H9 (cell line): ENCODE measurements around the gene PTBP3. TPM values are rescaled to one million over a fixed set of nuclear protein-coding genes. Genes with fewer than 3 reads are reported as not detected.

Experiments used
- DNase-seq: peaks from one replicate; pipeline ENCODE4 v3.0.0-alpha.2; 2017
- H2AFZ ChIP-seq: one replicate; pipeline ENCODE4 v1.6.1; 2013; ENCODE audit warnings: mild to moderate bottlenecking, low read length, control low read depth, moderate library complexity
- H2AK5ac ChIP-seq: 2 replicates; pipeline ENCODE4 v1.6.1; 2013; ENCODE audit warnings: low read length, control low read depth, mixed read lengths; ENCODE audit not compliant: insufficient read length
- H2BK120ac ChIP-seq: one replicate; pipeline ENCODE4 v1.6.1; 2013; ENCODE audit warnings: low read depth, mild to moderate bottlenecking, low read length, control low read depth, inconsistent platforms; ENCODE audit not compliant: poor library complexity, severe bottlenecking
- H2BK12ac ChIP-seq: 2 replicates; pipeline ENCODE4 v1.6.1; 2013; ENCODE audit warnings: low read length, control low read depth, mixed read lengths, low read depth; ENCODE audit not compliant: insufficient read length
- H2BK15ac ChIP-seq: 2 replicates; pipeline ENCODE4 v1.6.1; 2013; ENCODE audit warnings: low read depth, low read length, control low read depth
- H2BK20ac ChIP-seq: one replicate; pipeline ENCODE4 v1.6.1; 2013; ENCODE audit warnings: low read depth, mild to moderate bottlenecking, low read length, control low read depth, inconsistent platforms; ENCODE audit not compliant: poor library complexity, severe bottlenecking
- H2BK5ac ChIP-seq: 2 replicates; pipeline ENCODE4 v1.6.1; 2013; ENCODE audit warnings: low read length, control low read depth, mixed read lengths; ENCODE audit not compliant: insufficient read length
- H3K14ac ChIP-seq: 2 replicates; pipeline ENCODE4 v1.6.1; 2013; ENCODE audit warnings: low read length, control low read depth; ENCODE audit not compliant: insufficient read depth
- H3K18ac ChIP-seq: 2 replicates; pipeline ENCODE4 v1.6.1; 2013; ENCODE audit warnings: low read depth, mild to moderate bottlenecking, mixed read lengths, low read length, control low read depth; ENCODE audit not compliant: insufficient read length
- H3K23ac ChIP-seq: 2 replicates; pipeline ENCODE4 v1.6.1; 2013; ENCODE audit warnings: low read length, control low read depth, mixed read lengths, low read depth; ENCODE audit not compliant: insufficient read length
- H3K23me2 ChIP-seq: 2 replicates; pipeline ENCODE4 v1.6.1; 2013; ENCODE audit warnings: low read depth, mild to moderate bottlenecking, mixed read lengths, low read length, control low read depth; ENCODE audit not compliant: insufficient read length, poor library complexity, severe bottlenecking
- H3K27ac ChIP-seq: 2 replicates; pipeline ENCODE4 v1.5.1; 2013; ENCODE audit warnings: low read length, control low read depth, mixed read lengths, low read depth; ENCODE audit not compliant: insufficient read length
- H3K27me3 ChIP-seq: 2 replicates; pipeline ENCODE4 v1.6.1; 2013; ENCODE audit warnings: low read length, control low read depth, inconsistent platforms; ENCODE audit not compliant: insufficient read depth
- H3K4ac ChIP-seq: 2 replicates; pipeline ENCODE4 v1.6.1; 2013; ENCODE audit warnings: low read depth, mild to moderate bottlenecking, control low read depth, inconsistent platforms, low read length, moderate library complexity
- H3K4me1 ChIP-seq: 2 replicates; pipeline ENCODE4 v1.6.1; 2013; ENCODE audit warnings: low read length, control low read depth, inconsistent platforms; ENCODE audit not compliant: insufficient read depth
- H3K4me2 ChIP-seq: 2 replicates; pipeline ENCODE4 v1.6.1; 2013; ENCODE audit warnings: low read length, control low read depth, mixed read lengths; ENCODE audit not compliant: insufficient read length, insufficient read depth
- H3K56ac ChIP-seq: 2 replicates; pipeline ENCODE4 v1.6.1; 2013; ENCODE audit warnings: low read depth, mild to moderate bottlenecking, mixed read lengths, low read length, control low read depth; ENCODE audit not compliant: insufficient read length
- H3K79me1 ChIP-seq: 2 replicates; pipeline ENCODE4 v1.6.1; 2013; ENCODE audit warnings: low read depth, mild to moderate bottlenecking, moderate library complexity, low read length, control low read depth, inconsistent platforms; ENCODE audit not compliant: insufficient read depth, poor library complexity, severe bottlenecking
- H3K79me2 ChIP-seq: 2 replicates; pipeline ENCODE4 v1.6.1; 2013; ENCODE audit warnings: low read length, control low read depth, inconsistent platforms; ENCODE audit not compliant: insufficient read depth
- H3K9ac ChIP-seq: 2 replicates; pipeline ENCODE4 v1.6.1; 2013; ENCODE audit warnings: low read length, control low read depth, mixed read lengths; ENCODE audit not compliant: insufficient read length; ENCODE audit errors: extremely low read depth
- H3K9me3 ChIP-seq: one replicate; pipeline ENCODE4 v1.6.1; 2013; ENCODE audit warnings: low read depth, low read length, inconsistent platforms; ENCODE audit not compliant: control insufficient read depth
- H3T11ph ChIP-seq: one replicate; pipeline ENCODE4 v1.6.1; 2013; ENCODE audit warnings: mild to moderate bottlenecking, low read length, control low read depth, inconsistent platforms
- H4K20me1 ChIP-seq: one replicate; pipeline ENCODE4 v1.6.1; 2013; ENCODE audit not compliant: control insufficient read depth, insufficient read length, insufficient read depth
- H4K5ac ChIP-seq: 2 replicates; pipeline ENCODE4 v1.6.1; 2013; ENCODE audit warnings: low read depth, mild to moderate bottlenecking, mixed read lengths, low read length, control low read depth; ENCODE audit not compliant: insufficient read length
- H4K8ac ChIP-seq: replicated peaks from 2 replicates; pipeline ENCODE4 v1.6.1; 2013; ENCODE audit warnings: low read length, control low read depth, mixed read lengths, low read depth; ENCODE audit not compliant: insufficient read length
- H4K91ac ChIP-seq: 2 replicates; pipeline ENCODE4 v1.6.1; 2013; ENCODE audit warnings: low read depth, mild to moderate bottlenecking, moderate library complexity, mixed read lengths, low read length, control low read depth; ENCODE audit not compliant: insufficient read length
- H3K27ac Mint-ChIP-seq, 3 experiments: 2 replicates in 2 of 3; 3 replicates in 1 of 3; pipeline ENCODE4 v1.8.0; 2020 to 2021; ENCODE audit warnings: mixed read lengths in 3 of 3, mild to moderate bottlenecking in 1 of 3, moderate library complexity in 1 of 3
- H3K27me3 Mint-ChIP-seq: 2 replicates; pipeline ENCODE4 v1.8.0; 2021; ENCODE audit warnings: low read depth, mild to moderate bottlenecking, moderate library complexity, mixed read lengths
- H3K36me3 Mint-ChIP-seq, 3 experiments: 2 replicates in 2 of 3; 3 replicates in 1 of 3; pipeline ENCODE4 v1.8.0; 2020 to 2021; ENCODE audit warnings: low read depth in 3 of 3, mixed read lengths in 3 of 3; ENCODE audit not compliant: insufficient read depth in 1 of 3
- H3K4me1 Mint-ChIP-seq, 2 experiments: 2 replicates each; pipeline ENCODE4 v1.8.0; 2020; ENCODE audit warnings: mixed read lengths in 2 of 2
- H3K4me3 Mint-ChIP-seq, 2 experiments: 2 replicates in 1 of 2; 3 replicates in 1 of 2; pipeline ENCODE4 v1.8.0; 2020 to 2021; ENCODE audit warnings: mild to moderate bottlenecking in 2 of 2, mixed read lengths in 2 of 2, moderate library complexity in 1 of 2
- H3K9me3 Mint-ChIP-seq, 2 experiments: 2 replicates in 1 of 2; 3 replicates in 1 of 2; pipeline ENCODE4 v1.8.0; 2020; ENCODE audit warnings: mild to moderate bottlenecking in 2 of 2, mixed read lengths in 2 of 2, moderate library complexity in 1 of 2
- whole genome bisulfite sequencing: extraction: QIAGEN DNeasy Blood & Tissue Kit; methylation state at CpG from one replicate; pipeline ENCODE4 v1.1.7; 2013; ENCODE audit warnings: missing lambda C conversion rate, low lambda C conversion rate, mixed read lengths; ENCODE audit not compliant: insufficient read length; ENCODE audit errors: extremely low coverage; 5-methylcytosine and 5-hydroxymethylcytosine counted together
- total RNA-seq: library from RNA; stranded (reverse); gene quantifications from 2 replicates; pipeline ENCODE4 v1.2.1, GENCODE V29; 2021
- TF ChIP-seq, protein P1 (sequence below): fragments of 200-600 bp; sonication (generic); conservative IDR thresholded peaks from 3 replicates; pipeline ENCODE4 v1.8.0; 2021; ENCODE audit warnings: antibody characterized with exemption, mild to moderate bottlenecking

Gene PTBP3
- total RNA-seq, 1 experiment from 2014 or later = 89.5 TPM

DNA sequence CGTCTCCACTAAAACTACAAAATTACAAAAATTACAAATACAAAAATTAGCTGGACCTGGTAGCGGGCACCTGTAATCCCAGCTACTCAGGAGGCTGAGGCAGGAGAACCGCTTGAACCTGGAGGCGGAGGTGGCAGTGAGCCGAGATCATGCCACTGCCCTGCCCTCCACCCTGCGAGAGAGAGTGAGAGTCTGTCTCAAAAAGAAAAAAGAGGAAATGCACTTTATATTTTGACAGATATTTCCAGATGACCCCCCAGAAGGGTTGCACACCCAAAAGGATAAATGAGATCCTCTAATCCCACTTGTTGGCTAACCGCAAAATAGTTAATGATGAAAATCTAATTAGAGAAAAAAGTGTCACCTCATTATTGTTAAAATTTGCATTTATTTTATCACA is 48.6 kb upstream of the PTBP3 start:
- H3K79me1 ChIP-seq = no peaks in the 10 kb centered on the region
- H3K56ac ChIP-seq = no peak overlapping the region
- H3K9ac ChIP-seq = no peak overlapping the region
- H2AFZ ChIP-seq = no peak overlapping the region
- no peak overlapping the region for H2BK120ac ChIP-seq
- H3K14ac ChIP-seq = no peak overlapping the region
- no peak overlapping the region for H3K4me2 ChIP-seq
- Mint-ChIP-seq H3K9me3 (no peaks in the 10 kb centered on the region), H3K4me3 (no peak overlapping the region), H3K27me3 (no peaks in the 10 kb centered on the region), H3K4me1 (peaks cover 25 to 29% of the 10 kb centered on the region in 2 experiments), H3K36me3 (peaks cover 0 to 2% (median 0%) of the 10 kb centered on the region in 3 experiments; a peak in 3 of 7 replicates), H3K27ac (no peak overlapping the region)
- no peak overlapping the region for H3T11ph ChIP-seq
- TF ChIP-seq, protein P1, sequence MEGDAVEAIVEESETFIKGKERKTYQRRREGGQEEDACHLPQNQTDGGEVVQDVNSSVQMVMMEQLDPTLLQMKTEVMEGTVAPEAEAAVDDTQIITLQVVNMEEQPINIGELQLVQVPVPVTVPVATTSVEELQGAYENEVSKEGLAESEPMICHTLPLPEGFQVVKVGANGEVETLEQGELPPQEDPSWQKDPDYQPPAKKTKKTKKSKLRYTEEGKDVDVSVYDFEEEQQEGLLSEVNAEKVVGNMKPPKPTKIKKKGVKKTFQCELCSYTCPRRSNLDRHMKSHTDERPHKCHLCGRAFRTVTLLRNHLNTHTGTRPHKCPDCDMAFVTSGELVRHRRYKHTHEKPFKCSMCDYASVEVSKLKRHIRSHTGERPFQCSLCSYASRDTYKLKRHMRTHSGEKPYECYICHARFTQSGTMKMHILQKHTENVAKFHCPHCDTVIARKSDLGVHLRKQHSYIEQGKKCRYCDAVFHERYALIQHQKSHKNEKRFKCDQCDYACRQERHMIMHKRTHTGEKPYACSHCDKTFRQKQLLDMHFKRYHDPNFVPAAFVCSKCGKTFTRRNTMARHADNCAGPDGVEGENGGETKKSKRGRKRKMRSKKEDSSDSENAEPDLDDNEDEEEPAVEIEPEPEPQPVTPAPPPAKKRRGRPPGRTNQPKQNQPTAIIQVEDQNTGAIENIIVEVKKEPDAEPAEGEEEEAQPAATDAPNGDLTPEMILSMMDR = no peak
- no peak overlapping the region for H3K18ac ChIP-seq
- no peak overlapping the region for H4K8ac ChIP-seq
- no peaks in the 10 kb centered on the region; the same call in 1 of the 2 replicates for H3K4me1 ChIP-seq
- no peak overlapping the region for H2BK12ac ChIP-seq
- H3K23ac ChIP-seq = no peak overlapping the region
- no CpG with 5 or more reads among the region's 7 CpGs for WGBS
- H2BK5ac ChIP-seq = no peak overlapping the region
- H3K23me2 ChIP-seq = peaks cover 10% of the 10 kb centered on the region
- H4K20me1 ChIP-seq = no peaks in the 10 kb centered on the region
- no peaks in the 10 kb centered on the region for H3K9me3 ChIP-seq
- DNase-seq = no peak
- no peak overlapping the region for H2AK5ac ChIP-seq
- H4K5ac ChIP-seq = no peak overlapping the region
- no peak overlapping the region for H3K27ac ChIP-seq
- no peaks in the 10 kb centered on the region for H3K27me3 ChIP-seq
- no peak overlapping the region for H3K4ac ChIP-seq
- H2BK15ac ChIP-seq = no peak overlapping the region
- no peak overlapping the region for H4K91ac ChIP-seq
- 0 out of 2 replicates have a peak, but pooled peaks cover 1% of the 10 kb centered on the region for H3K79me2 ChIP-seq
- H2BK20ac ChIP-seq = no peak overlapping the region
